ENCODE measurements around the gene ZC3HAV1. TPM values are rescaled to one million over a fixed set of nuclear protein-coding genes. Genes with fewer than 3 reads are reported as not detected.
"Not testable (repeated sequence)": the region's sequence is repeated elsewhere in the genome, so short reads cannot be mapped to it uniquely, and the experiment has no call there.

ZC3HAV1 gene
- polyA plus RNA-seq, 4 donors, result 7.3 to 21.2 (median 9.8) TPM

DNA sequence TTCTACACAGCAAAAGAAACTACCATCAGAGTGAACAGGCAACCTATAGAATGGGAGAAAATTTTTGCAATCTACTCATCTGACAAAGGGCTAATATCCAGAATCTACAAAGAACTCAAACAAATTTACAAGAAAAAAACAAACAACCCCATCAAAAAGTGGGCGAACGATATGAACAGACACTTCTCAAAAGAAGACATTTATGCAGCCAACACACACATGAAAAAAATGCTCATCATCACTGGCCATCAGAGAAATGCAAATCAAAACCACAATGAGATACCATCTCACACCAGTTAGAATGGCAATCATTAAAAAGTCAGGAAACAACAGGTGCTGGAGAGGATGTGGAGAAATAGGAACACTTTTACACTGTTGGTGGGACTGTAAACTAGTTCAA lies 20.3 kb upstream of the ZC3HAV1 start:
- not testable (repeated sequence) for FAIRE-seq; H3K4me1 ChIP-seq (ENCODE audit: control insufficient read depth in 3 of 3, insufficient read depth in 2 of 3, low read depth in 1 of 3, low read length in 2 of 3)

DNA sequence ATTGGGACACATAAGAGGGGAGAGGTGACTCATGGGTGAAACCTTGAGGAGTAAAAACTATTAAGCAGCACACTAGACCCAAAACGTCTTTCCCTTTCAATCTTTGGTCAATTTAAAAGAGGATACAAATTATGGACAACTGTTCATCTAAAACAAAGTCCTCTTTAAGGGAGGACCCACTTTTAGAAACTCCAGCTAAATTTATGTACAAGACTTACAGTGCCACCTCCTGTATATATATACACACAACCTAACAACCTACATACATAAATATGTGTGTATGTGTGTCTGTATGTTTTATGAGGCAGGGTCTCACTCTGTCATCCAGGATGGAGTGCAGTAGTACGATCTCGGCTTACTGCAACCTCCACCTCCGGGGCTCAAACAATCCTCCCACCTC lies 18.1 kb upstream of the ZC3HAV1 start:
- Histone ChIP-seq H3K4me3 (ENCODE audit: low read depth in 1 of 3, low read length in 3 of 3) (no peak overlapping the region), H3K4me1 (ENCODE audit: control insufficient read depth in 3 of 3, insufficient read depth in 2 of 3, low read depth in 1 of 3, low read length in 2 of 3) (peaks cover 0 to under 1% (median 0%) of the 10 kb centered on the region in 3 donors), H3K27me3 (ENCODE audit: control insufficient read depth in 3 of 3, insufficient read depth in 3 of 3, low read length in 3 of 3) (peaks cover 0 to 3% (median 0%) of the 10 kb centered on the region in 3 donors), H3K9me3 (ENCODE audit: control insufficient read depth in 2 of 2, insufficient read depth in 1 of 2, low read depth in 1 of 2, low read length in 1 of 2) (no peaks in the 10 kb centered on the region), H3K27ac (ENCODE audit: low read depth in 1 of 3, low read length in 2 of 3) (no peak overlapping the region), H3K36me3 (ENCODE audit: control insufficient read depth in 3 of 3, insufficient read depth in 2 of 3, low read depth in 1 of 3, low read length in 3 of 3) (no peaks in the 10 kb centered on the region)
- DNase-seq, result no peak
- FAIRE-seq, result no peak
- 80 to 89% (median 84%) methylated on average over 4 of the region's 4 CpGs for WGBS, 3 donors

More for the DNA sequence above, 20.3 kb upstream of the ZC3HAV1 start:
- not testable (repeated sequence) for H3K27ac ChIP-seq (ENCODE audit: low read depth in 1 of 3, low read length in 2 of 3); DNase-seq; H3K27me3 ChIP-seq (ENCODE audit: control insufficient read depth in 3 of 3, insufficient read depth in 3 of 3, low read length in 3 of 3); H3K36me3 ChIP-seq (ENCODE audit: control insufficient read depth in 3 of 3, insufficient read depth in 2 of 3, low read depth in 1 of 3, low read length in 3 of 3); H3K9me3 ChIP-seq (ENCODE audit: control insufficient read depth in 2 of 2, insufficient read depth in 1 of 2, low read depth in 1 of 2, low read length in 1 of 2); H3K4me3 ChIP-seq (ENCODE audit: low read depth in 1 of 3, low read length in 3 of 3)
- WGBS, 3 donors, result 98 to 100% (median 100%) methylated on average over 2 of the region's 2 CpGs

DNA sequence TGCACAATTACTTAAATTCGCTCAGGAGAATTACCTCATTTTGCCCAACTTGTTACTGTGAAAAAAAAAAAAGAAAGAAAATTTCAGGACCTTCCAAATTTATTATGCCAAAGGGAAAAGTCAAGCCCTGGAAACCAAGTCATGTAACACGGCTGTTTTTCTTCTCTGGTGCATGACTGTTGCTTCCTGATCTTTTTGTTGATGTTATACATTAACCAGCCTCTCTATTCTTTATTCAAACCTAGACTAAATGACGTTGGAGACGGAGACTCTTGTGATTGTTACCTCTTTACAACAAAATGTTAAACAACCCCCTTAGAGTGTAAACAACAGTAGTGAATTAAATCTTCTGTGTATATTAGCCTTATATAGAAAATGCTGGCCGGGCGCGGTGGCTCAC lies 16.1 kb upstream of the ZC3HAV1 start:
- 47 to 54% (median 48%) methylated on average over 7 of the region's 7 CpGs for WGBS, 3 donors
- Histone ChIP-seq H3K4me3 (ENCODE audit: low read depth in 1 of 3, low read length in 3 of 3) (no peak overlapping the region), H3K27ac (ENCODE audit: low read depth in 1 of 3, low read length in 2 of 3) (no peak overlapping the region), H3K9me3 (ENCODE audit: control insufficient read depth in 2 of 2, insufficient read depth in 1 of 2, low read depth in 1 of 2, low read length in 1 of 2) (no peaks in the 10 kb centered on the region), H3K27me3 (ENCODE audit: control insufficient read depth in 3 of 3, insufficient read depth in 3 of 3, low read length in 3 of 3) (peaks cover 0 to 3% (median 0%) of the 10 kb centered on the region in 3 donors), H3K36me3 (ENCODE audit: control insufficient read depth in 3 of 3, insufficient read depth in 2 of 3, low read depth in 1 of 3, low read length in 3 of 3) (no peaks in the 10 kb centered on the region), H3K4me1 (ENCODE audit: control insufficient read depth in 3 of 3, insufficient read depth in 2 of 3, low read depth in 1 of 3, low read length in 2 of 3) (no peaks in the 10 kb centered on the region)
- no peak for FAIRE-seq
- no peak for DNase-seq

DNA sequence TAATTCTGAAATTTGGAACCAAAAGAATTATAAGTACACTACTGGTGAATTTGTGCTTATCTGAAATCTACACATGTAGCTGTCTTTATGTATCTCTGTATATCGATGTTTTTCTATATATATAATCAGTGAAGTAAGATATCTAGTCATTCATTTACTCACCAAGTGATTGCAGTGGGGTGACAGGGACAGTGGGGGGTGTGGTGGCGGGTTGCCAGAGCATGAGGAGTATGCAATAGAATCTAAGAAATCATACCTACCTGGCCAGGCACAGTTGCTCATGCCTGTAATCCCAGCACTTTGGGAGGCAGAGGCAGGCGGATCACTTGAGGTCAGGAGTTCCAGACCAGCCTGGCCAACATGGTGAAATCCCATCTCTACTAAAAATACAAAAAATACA lies 15.5 kb upstream of the ZC3HAV1 start:
- not testable (repeated sequence) for H3K36me3 ChIP-seq (ENCODE audit: control insufficient read depth in 3 of 3, insufficient read depth in 2 of 3, low read depth in 1 of 3, low read length in 3 of 3); H3K4me3 ChIP-seq (ENCODE audit: low read depth in 1 of 3, low read length in 3 of 3); H3K27ac ChIP-seq (ENCODE audit: low read depth in 1 of 3, low read length in 2 of 3); DNase-seq; H3K27me3 ChIP-seq (ENCODE audit: control insufficient read depth in 3 of 3, insufficient read depth in 3 of 3, low read length in 3 of 3); FAIRE-seq; H3K4me1 ChIP-seq (ENCODE audit: control insufficient read depth in 3 of 3, insufficient read depth in 2 of 3, low read depth in 1 of 3, low read length in 2 of 3); H3K9me3 ChIP-seq (ENCODE audit: control insufficient read depth in 2 of 2, insufficient read depth in 1 of 2, low read depth in 1 of 2, low read length in 1 of 2)
- 72 to 87% (median 78%) methylated on average over 3 of the region's 3 CpGs for WGBS, 3 donors

DNA sequence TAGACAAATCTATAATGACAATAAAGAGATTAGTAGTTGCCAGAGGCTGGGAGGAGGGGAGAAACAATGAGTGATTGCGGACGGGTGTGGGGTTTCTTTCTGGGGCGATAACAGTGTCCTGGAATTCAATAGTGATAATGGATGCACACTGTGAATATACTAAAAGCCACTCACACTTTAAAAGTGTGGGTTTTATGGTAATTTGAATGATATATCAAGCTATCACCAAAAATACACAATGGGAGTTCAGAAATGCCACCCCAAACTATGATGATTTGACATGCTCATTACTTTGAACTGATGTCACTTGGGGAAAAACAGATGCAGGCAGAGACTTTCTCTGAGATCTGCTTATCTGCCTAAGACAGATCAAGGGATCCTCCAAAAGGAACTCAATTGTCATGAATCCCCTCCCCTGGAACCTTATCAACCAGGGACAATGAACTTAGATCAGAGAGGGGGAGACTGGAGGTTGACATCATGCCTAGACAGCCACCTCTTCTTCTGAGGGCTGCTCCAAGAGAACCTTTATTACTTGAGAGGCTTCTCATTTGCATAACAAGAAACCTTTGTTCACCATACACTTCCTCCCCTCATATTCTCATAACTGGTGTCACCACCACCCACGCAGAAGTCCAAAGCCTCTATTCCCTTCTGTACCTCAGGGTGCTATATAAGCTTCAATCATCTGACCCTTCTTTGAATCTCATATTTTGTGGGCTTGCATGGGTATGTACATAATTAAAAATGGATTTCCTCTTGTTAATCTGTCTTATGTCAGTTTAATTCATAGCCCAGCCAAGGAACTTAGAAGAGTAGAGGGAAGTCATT lies 14.8 kb upstream of the ZC3HAV1 start:
- Histone ChIP-seq H3K4me3 (ENCODE audit: low read depth in 1 of 3, low read length in 3 of 3) (no peak overlapping the region), H3K27me3 (ENCODE audit: control insufficient read depth in 3 of 3, insufficient read depth in 3 of 3, low read length in 3 of 3) (peaks cover 0 to 3% (median 0%) of the 10 kb centered on the region in 3 donors), H3K27ac (ENCODE audit: low read depth in 1 of 3, low read length in 2 of 3) (no peak overlapping the region), H3K9me3 (ENCODE audit: control insufficient read depth in 2 of 2, insufficient read depth in 1 of 2, low read depth in 1 of 2, low read length in 1 of 2) (no peaks in the 10 kb centered on the region), H3K4me1 (ENCODE audit: control insufficient read depth in 3 of 3, insufficient read depth in 2 of 3, low read depth in 1 of 3, low read length in 2 of 3) (peaks cover 0 to 2% (median 1%) of the 10 kb centered on the region in 3 donors), H3K36me3 (ENCODE audit: control insufficient read depth in 3 of 3, insufficient read depth in 2 of 3, low read depth in 1 of 3, low read length in 3 of 3) (no peaks in the 10 kb centered on the region)
- DNase-seq (no peak), FAIRE-seq (no peak)
- WGBS, 3 donors, result 72 to 82% (median 77%) methylated on average over 4 of the region's 4 CpGs

DNA sequence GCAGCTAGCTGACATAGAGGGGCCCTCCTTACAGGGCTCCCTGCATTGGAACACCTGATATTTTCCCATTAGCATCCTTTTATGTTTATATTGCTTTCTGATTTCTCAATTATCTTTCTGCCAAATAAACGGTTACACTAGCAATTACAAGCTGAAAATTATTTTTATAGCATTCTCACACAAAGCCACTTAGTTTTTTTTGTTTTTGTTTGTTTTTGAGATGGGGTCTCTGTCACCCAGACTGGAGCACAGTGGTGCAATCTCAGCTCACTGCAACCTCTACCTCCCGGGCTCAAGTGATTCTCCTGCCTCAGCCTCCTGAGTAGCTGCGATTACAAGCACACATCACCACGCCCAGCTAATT lies 9.9 kb upstream of the ZC3HAV1 start:
- WGBS, 3 donors, result 65 to 78% (median 73%) methylated on average over 4 of the region's 4 CpGs
- Histone ChIP-seq H3K4me3 (ENCODE audit: low read depth in 1 of 3, low read length in 3 of 3) (no peak overlapping the region), H3K27me3 (ENCODE audit: control insufficient read depth in 3 of 3, insufficient read depth in 3 of 3, low read length in 3 of 3) (peaks cover 0 to 3% (median 0%) of the 10 kb centered on the region in 3 donors), H3K4me1 (ENCODE audit: control insufficient read depth in 3 of 3, insufficient read depth in 2 of 3, low read depth in 1 of 3, low read length in 2 of 3) (peaks cover 3 to 20% (median 9%) of the 10 kb centered on the region in 3 donors), H3K27ac (ENCODE audit: low read depth in 1 of 3, low read length in 2 of 3) (peak overlapping the region in 2 of 3 donors; percentile 33 to 54), H3K9me3 (ENCODE audit: control insufficient read depth in 2 of 2, insufficient read depth in 1 of 2, low read depth in 1 of 2, low read length in 1 of 2) (no peaks in the 10 kb centered on the region), H3K36me3 (ENCODE audit: control insufficient read depth in 3 of 3, insufficient read depth in 2 of 3, low read depth in 1 of 3, low read length in 3 of 3) (no peaks in the 10 kb centered on the region)
- no peak for DNase-seq
- no peak for FAIRE-seq

DNA sequence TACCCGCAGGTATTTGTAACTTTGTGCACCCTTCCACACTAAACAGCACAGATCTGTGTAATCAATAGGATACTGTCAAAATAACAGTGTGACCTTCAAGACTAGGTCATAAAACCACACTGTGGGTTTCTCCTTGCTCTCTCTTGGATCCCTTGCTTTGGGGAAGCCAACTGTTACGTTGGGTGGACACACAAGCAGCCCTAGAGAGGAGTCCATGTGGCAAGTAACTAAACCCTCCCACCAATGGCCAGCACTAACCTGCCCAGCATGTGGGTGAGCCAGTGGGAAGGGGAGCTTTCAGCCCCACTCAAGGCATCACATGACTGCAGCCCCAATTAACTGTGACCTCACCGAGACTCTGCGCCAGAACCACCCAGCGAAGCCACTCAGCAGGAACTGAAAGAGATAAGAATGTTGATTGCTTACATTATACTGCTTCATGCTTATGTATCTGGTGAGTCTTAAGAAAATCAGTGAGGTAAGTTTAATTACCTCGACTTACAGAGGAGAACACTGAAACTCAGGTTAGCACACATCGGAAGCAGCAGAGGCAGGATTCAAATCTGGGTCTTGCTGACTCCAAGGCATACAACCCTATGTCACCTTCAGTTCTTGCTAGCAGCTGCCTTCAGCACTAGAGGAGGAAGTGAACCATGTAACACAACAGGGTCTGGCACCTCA lies 9.4 kb upstream of the ZC3HAV1 start:
- no peaks in the 10 kb centered on the region for H3K9me3 ChIP-seq (ENCODE audit: control insufficient read depth in 2 of 2, insufficient read depth in 1 of 2, low read depth in 1 of 2, low read length in 1 of 2)
- no peaks in the 10 kb centered on the region for H3K27me3 ChIP-seq (ENCODE audit: control insufficient read depth in 3 of 3, insufficient read depth in 3 of 3, low read length in 3 of 3)
- DNase-seq (peak; percentile 77 to 86), FAIRE-seq (no peak)
- peak overlapping the region in 2 of 3 donors; percentile 33 to 54 for H3K27ac ChIP-seq (ENCODE audit: low read depth in 1 of 3, low read length in 2 of 3)
- H3K36me3 ChIP-seq (ENCODE audit: control insufficient read depth in 3 of 3, insufficient read depth in 2 of 3, low read depth in 1 of 3, low read length in 3 of 3), result no peaks in the 10 kb centered on the region
- no peak overlapping the region for H3K4me3 ChIP-seq (ENCODE audit: low read depth in 1 of 3, low read length in 3 of 3)
- H3K4me1 ChIP-seq (ENCODE audit: control insufficient read depth in 3 of 3, insufficient read depth in 2 of 3, low read depth in 1 of 3, low read length in 2 of 3), result peaks cover 3 to 20% (median 9%) of the 10 kb centered on the region in 3 donors
- WGBS, 3 donors, result 27 to 34% (median 28%) methylated on average over 7 of the region's 7 CpGs

DNA sequence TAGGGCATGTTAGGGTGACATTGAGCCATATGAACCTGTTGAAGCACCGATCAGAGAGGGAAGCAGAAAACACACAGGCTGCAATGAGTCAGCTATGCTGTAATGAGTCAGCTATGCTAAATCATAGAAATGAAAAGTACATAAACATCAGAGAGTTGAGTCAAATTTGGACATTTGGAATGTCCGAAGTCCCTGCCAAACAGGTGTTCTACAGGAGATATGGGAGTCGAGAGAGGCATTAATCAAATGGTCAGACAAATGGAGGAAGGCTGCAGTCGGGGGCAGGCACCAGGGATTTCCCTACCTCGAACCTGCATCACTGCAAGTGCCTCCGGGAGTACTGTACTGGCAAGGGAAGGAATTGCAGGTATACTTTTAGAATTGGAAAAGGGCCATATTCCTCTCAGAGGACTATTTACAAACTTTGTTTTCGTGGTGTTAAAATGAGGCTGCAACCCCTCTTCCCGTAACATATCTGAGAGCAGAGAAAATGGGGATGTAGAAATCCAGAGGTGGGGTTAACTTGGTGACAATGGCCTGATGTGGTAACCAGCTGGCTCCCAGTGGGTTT lies 8.8 kb upstream of the ZC3HAV1 start:
- no peaks in the 10 kb centered on the region for H3K27me3 ChIP-seq (ENCODE audit: control insufficient read depth in 3 of 3, insufficient read depth in 3 of 3, low read length in 3 of 3)
- WGBS, 3 donors, result 22 to 43% (median 24%) methylated on average over 8 of the region's 8 CpGs
- no peaks in the 10 kb centered on the region for H3K9me3 ChIP-seq (ENCODE audit: control insufficient read depth in 2 of 2, insufficient read depth in 1 of 2, low read depth in 1 of 2, low read length in 1 of 2)
- FAIRE-seq (no peak), DNase-seq (peak in 1 of 2 donors; percentile 46)
- H3K4me1 ChIP-seq (ENCODE audit: control insufficient read depth in 3 of 3, insufficient read depth in 2 of 3, low read depth in 1 of 3, low read length in 2 of 3), result peaks cover 3 to 20% (median 9%) of the 10 kb centered on the region in 3 donors
- no peaks in the 10 kb centered on the region for H3K36me3 ChIP-seq (ENCODE audit: control insufficient read depth in 3 of 3, insufficient read depth in 2 of 3, low read depth in 1 of 3, low read length in 3 of 3)
- no peak overlapping the region for H3K4me3 ChIP-seq (ENCODE audit: low read depth in 1 of 3, low read length in 3 of 3)
- peak overlapping the region in 2 of 3 donors; percentile 29 to 33 for H3K27ac ChIP-seq (ENCODE audit: low read depth in 1 of 3, low read length in 2 of 3)
